ENCODE measurements around the gene FARS2.

The FARS2 gene

GRCh38 chr6:5450073-5450472, 188.8 kb downstream of the FARS2 start:
- H3K4me3 ChIP-seq (ENCODE audit: insufficient read depth, low read depth, low read length), result no peak overlapping the region
- no peak overlapping the region for H3K27ac ChIP-seq (ENCODE audit: insufficient read depth, low read depth, low read length, poor library complexity, severe bottlenecking)
- no peaks in the 10 kb centered on the region for H3K4me1 ChIP-seq (ENCODE audit: control insufficient read depth, insufficient read depth, low read length)
- H3K27me3 ChIP-seq (ENCODE audit: control insufficient read depth, insufficient read depth, low read length, poor library complexity, severe bottlenecking), result no peaks in the 10 kb centered on the region
- no peaks in the 10 kb centered on the region for H3K36me3 ChIP-seq (ENCODE audit: control insufficient read depth, insufficient read depth, low read length)
- 92 to 94% methylated on average over 3 of the region's 3 CpGs for WGBS, 2 experiments
- no peaks in the 10 kb centered on the region for H3K9me3 ChIP-seq (ENCODE audit: control insufficient read depth, low read length)

DNA sequence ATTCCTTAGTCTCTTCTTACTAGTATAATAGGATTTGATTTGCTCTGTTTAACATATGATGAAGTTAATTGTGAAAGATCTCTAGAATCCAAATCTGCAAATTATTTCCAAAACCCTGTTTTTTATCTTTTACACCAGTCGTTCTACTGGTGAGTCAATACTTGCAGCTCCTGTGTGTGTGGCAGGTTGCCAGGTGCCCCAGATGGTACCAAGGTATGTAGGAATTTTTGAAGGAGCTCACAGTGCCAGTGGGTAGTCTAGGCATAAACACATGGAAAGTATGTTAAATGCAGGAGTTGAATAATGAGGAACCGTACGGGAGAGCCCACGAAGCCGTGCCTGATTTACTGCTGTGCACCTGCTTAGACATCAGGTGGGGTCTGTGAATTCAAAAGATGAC, 192.2 kb downstream of the FARS2 start:
- peaks cover 7% of the 10 kb centered on the region for H3K4me1 ChIP-seq (ENCODE audit: control insufficient read depth, insufficient read depth, low read length)
- H3K36me3 ChIP-seq (ENCODE audit: control insufficient read depth, insufficient read depth, low read length), result no peaks in the 10 kb centered on the region
- H3K27ac ChIP-seq (ENCODE audit: insufficient read depth, low read depth, low read length, poor library complexity, severe bottlenecking), result no peak overlapping the region
- 92 to 93% methylated on average over 5 of the region's 5 CpGs for WGBS, 2 experiments
- no peaks in the 10 kb centered on the region for H3K27me3 ChIP-seq (ENCODE audit: control insufficient read depth, insufficient read depth, low read length, poor library complexity, severe bottlenecking)
- H3K9me3 ChIP-seq (ENCODE audit: control insufficient read depth, low read length), result no peaks in the 10 kb centered on the region
- H3K4me3 ChIP-seq (ENCODE audit: insufficient read depth, low read depth, low read length), result no peak overlapping the region

- Histone ChIP-seq H3K4me3 (ENCODE audit: insufficient read depth, low read depth, low read length) (no peak overlapping the region), H3K36me3 (ENCODE audit: control insufficient read depth, insufficient read depth, low read length) (no peaks in the 10 kb centered on the region), H3K27me3 (ENCODE audit: control insufficient read depth, insufficient read depth, low read length, poor library complexity, severe bottlenecking) (no peaks in the 10 kb centered on the region), H3K27ac (ENCODE audit: insufficient read depth, low read depth, low read length, poor library complexity, severe bottlenecking) (no peak overlapping the region), H3K4me1 (ENCODE audit: control insufficient read depth, insufficient read depth, low read length) (peaks cover 7% of the 10 kb centered on the region), H3K9me3 (ENCODE audit: control insufficient read depth, low read length) (no peaks in the 10 kb centered on the region)
- 86 to 87% methylated on average over 4 of the region's 4 CpGs for WGBS, 2 experiments
Measured at GRCh38 chr6:5455142-5455541, 193.8 kb downstream of the FARS2 start.

GRCh38 chr6:5457041-5457440, 195.7 kb downstream of the FARS2 start:
- H3K9me3 ChIP-seq (ENCODE audit: control insufficient read depth, low read length), result no peaks in the 10 kb centered on the region
- WGBS, 2 experiments, result 72 to 77% methylated on average over 9 of the region's 9 CpGs
- H3K36me3 ChIP-seq (ENCODE audit: control insufficient read depth, insufficient read depth, low read length), result no peaks in the 10 kb centered on the region
- H3K4me3 ChIP-seq (ENCODE audit: insufficient read depth, low read depth, low read length), result no peak overlapping the region
- H3K4me1 ChIP-seq (ENCODE audit: control insufficient read depth, insufficient read depth, low read length), result peaks cover 7% of the 10 kb centered on the region
- no peak overlapping the region for H3K27ac ChIP-seq (ENCODE audit: insufficient read depth, low read depth, low read length, poor library complexity, severe bottlenecking)
- H3K27me3 ChIP-seq (ENCODE audit: control insufficient read depth, insufficient read depth, low read length, poor library complexity, severe bottlenecking), result no peaks in the 10 kb centered on the region

GRCh38 chr6:5457983-5458683, 196.8 kb downstream of the FARS2 start:
- WGBS, 2 experiments, result 91 to 94% methylated on average over 9 of the region's 9 CpGs
- Histone ChIP-seq H3K27ac (ENCODE audit: insufficient read depth, low read depth, low read length, poor library complexity, severe bottlenecking) (no peak overlapping the region), H3K4me1 (ENCODE audit: control insufficient read depth, insufficient read depth, low read length) (peaks cover 11% of the 10 kb centered on the region)

DNA sequence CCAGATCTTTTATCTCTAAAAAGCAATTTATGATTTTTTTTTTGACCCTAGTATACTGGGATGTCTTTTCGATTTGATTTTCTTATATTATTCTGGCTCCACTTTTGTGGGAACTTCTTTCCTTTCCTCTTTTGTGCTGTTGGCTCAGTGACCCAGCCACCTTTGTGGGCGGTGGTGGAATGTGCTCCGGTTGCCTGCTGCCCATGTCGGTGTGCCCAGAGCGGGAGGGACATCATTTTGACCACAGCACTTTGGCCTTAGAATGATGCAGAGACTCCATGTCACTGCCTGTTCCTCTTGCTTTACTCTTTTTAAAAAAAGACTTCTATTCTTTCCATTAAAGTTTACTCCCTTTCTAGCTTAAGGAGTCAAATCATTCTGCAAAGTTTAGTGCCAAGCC, 198.0 kb downstream of the FARS2 start:
- H3K36me3 ChIP-seq (ENCODE audit: control insufficient read depth, insufficient read depth, low read length), result no peaks in the 10 kb centered on the region
- WGBS, 2 experiments, result 88 to 92% methylated on average over 5 of the region's 5 CpGs

More at GRCh38 chr6:5457983-5458683, 196.8 kb downstream of the FARS2 start:
- Histone ChIP-seq H3K36me3 (ENCODE audit: control insufficient read depth, insufficient read depth, low read length) (no peaks in the 10 kb centered on the region), H3K9me3 (ENCODE audit: control insufficient read depth, low read length) (no peaks in the 10 kb centered on the region), H3K27me3 (ENCODE audit: control insufficient read depth, insufficient read depth, low read length, poor library complexity, severe bottlenecking) (no peaks in the 10 kb centered on the region), H3K4me3 (ENCODE audit: insufficient read depth, low read depth, low read length) (no peak overlapping the region)

DNA sequence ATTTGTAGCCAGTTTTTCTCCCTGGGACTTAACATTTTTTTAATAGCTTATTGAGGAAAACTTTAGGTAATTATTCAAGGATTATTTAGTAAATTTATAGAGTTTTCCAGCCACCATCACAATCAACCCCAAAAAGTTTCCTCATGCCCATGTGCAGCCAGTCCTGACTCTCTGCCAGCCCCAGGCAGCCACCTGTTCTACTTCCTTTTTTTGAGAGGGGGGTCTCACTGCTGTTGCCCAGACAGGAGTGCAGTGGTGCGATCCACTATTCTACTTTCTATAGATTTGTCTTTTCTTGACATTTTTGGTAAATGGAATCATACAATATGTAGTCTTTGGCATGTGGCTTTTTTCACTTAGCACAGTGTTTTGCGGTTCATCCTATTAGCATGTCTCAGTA, 200.1 kb downstream of the FARS2 start:
- 94 to 100% methylated on average over 1 to 2 of the region's 2 CpGs for WGBS, 2 experiments
- H3K36me3 ChIP-seq (ENCODE audit: control insufficient read depth, insufficient read depth, low read length), result no peaks in the 10 kb centered on the region
- H3K27ac ChIP-seq (ENCODE audit: insufficient read depth, low read depth, low read length, poor library complexity, severe bottlenecking), result no peak overlapping the region
- H3K27me3 ChIP-seq (ENCODE audit: control insufficient read depth, insufficient read depth, low read length, poor library complexity, severe bottlenecking), result no peaks in the 10 kb centered on the region
- peaks cover 18% of the 10 kb centered on the region for H3K4me1 ChIP-seq (ENCODE audit: control insufficient read depth, insufficient read depth, low read length)
- no peak overlapping the region for H3K4me3 ChIP-seq (ENCODE audit: insufficient read depth, low read depth, low read length)
- no peaks in the 10 kb centered on the region for H3K9me3 ChIP-seq (ENCODE audit: control insufficient read depth, low read length)

More for the DNA sequence above, 198.0 kb downstream of the FARS2 start:
- H3K4me3 ChIP-seq (ENCODE audit: insufficient read depth, low read depth, low read length), result no peak overlapping the region
- no peaks in the 10 kb centered on the region for H3K27me3 ChIP-seq (ENCODE audit: control insufficient read depth, insufficient read depth, low read length, poor library complexity, severe bottlenecking)
- peaks cover 18% of the 10 kb centered on the region for H3K4me1 ChIP-seq (ENCODE audit: control insufficient read depth, insufficient read depth, low read length)
- no peak overlapping the region for H3K27ac ChIP-seq (ENCODE audit: insufficient read depth, low read depth, low read length, poor library complexity, severe bottlenecking)
- no peaks in the 10 kb centered on the region for H3K9me3 ChIP-seq (ENCODE audit: control insufficient read depth, low read length)

DNA sequence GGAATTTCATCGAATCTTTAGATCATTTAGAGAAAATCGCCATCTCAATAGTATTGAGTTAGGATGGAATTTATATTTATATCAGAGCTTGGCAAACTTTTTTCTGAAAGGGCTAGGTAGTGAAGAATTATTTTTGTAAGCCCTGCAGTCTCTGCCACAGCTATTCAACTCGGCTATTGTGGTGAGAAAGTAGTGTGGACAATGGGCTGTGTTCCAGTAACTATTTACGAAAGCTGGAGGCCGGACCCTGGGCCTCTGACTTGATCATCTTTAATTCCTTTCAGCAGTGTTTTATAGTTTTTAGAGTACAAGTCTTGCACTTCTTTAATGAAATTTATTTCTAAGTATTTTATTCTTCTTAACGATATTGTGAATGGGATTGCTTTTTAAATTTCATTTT, 201.5 kb downstream of the FARS2 start:
- Histone ChIP-seq H3K4me1 (ENCODE audit: control insufficient read depth, insufficient read depth, low read length) (peaks cover 11% of the 10 kb centered on the region), H3K36me3 (ENCODE audit: control insufficient read depth, insufficient read depth, low read length) (no peaks in the 10 kb centered on the region), H3K9me3 (ENCODE audit: control insufficient read depth, low read length) (no peaks in the 10 kb centered on the region), H3K27me3 (ENCODE audit: control insufficient read depth, insufficient read depth, low read length, poor library complexity, severe bottlenecking) (no peaks in the 10 kb centered on the region), H3K27ac (ENCODE audit: insufficient read depth, low read depth, low read length, poor library complexity, severe bottlenecking) (no peak overlapping the region), H3K4me3 (ENCODE audit: insufficient read depth, low read depth, low read length) (no peak overlapping the region)
- WGBS, 2 experiments, result 76 to 78% methylated on average over 5 of the region's 6 CpGs

DNA sequence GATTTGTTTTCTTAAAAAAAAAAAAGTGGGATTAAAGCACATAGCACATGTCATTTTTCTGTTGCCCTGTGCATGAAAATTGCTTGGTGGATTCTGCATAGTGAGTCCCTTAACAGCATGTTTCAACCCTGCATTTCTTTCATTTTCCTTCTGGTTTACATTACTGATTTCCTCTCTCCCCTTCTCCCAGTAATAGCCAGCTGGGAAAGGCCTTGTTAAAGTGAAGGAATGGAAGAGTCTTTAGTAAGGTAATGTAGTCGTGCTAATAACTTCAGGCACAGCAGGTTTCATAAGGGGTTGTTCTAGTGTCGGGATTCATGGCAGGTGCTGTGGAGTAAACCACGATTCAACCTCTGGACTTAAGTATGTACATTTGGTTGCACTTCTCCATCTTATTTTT, 202.4 kb downstream of the FARS2 start:
- Histone ChIP-seq H3K4me3 (ENCODE audit: insufficient read depth, low read depth, low read length) (no peak overlapping the region), H3K4me1 (ENCODE audit: control insufficient read depth, insufficient read depth, low read length) (peaks cover 11% of the 10 kb centered on the region), H3K9me3 (ENCODE audit: control insufficient read depth, low read length) (no peaks in the 10 kb centered on the region), H3K27me3 (ENCODE audit: control insufficient read depth, insufficient read depth, low read length, poor library complexity, severe bottlenecking) (no peaks in the 10 kb centered on the region), H3K36me3 (ENCODE audit: control insufficient read depth, insufficient read depth, low read length) (no peaks in the 10 kb centered on the region), H3K27ac (ENCODE audit: insufficient read depth, low read depth, low read length, poor library complexity, severe bottlenecking) (peak overlapping the region; percentile 19)
- WGBS, 2 experiments, result 81 to 84% methylated on average over 3 of the region's 3 CpGs

GRCh38 chr6:5464099-5464885, 203.0 kb downstream of the FARS2 start:
- H3K27ac ChIP-seq (ENCODE audit: insufficient read depth, low read depth, low read length, poor library complexity, severe bottlenecking), result no peak overlapping the region
- no peaks in the 10 kb centered on the region for H3K36me3 ChIP-seq (ENCODE audit: control insufficient read depth, insufficient read depth, low read length)
- WGBS, 2 experiments, result 94 to 95% methylated on average over 6 of the region's 6 CpGs
- no peaks in the 10 kb centered on the region for H3K9me3 ChIP-seq (ENCODE audit: control insufficient read depth, low read length)
- H3K4me1 ChIP-seq (ENCODE audit: control insufficient read depth, insufficient read depth, low read length), result peaks cover 17% of the 10 kb centered on the region
- H3K4me3 ChIP-seq (ENCODE audit: insufficient read depth, low read depth, low read length), result no peak overlapping the region
- H3K27me3 ChIP-seq (ENCODE audit: control insufficient read depth, insufficient read depth, low read length, poor library complexity, severe bottlenecking), result no peaks in the 10 kb centered on the region
